HCT116 (cell line): ENCODE measurements around the gene TANC1.

Source experiments
- EGR1 ChIP-seq: IDR thresholded peaks from 2 replicates; pipeline ENCODE4 v1.6.1; 2012; ENCODE audit warnings: low read depth
- EZH2 ChIP-seq: fragments of 200-600 bp; sonication (generic); IDR thresholded peaks from 2 replicates; pipeline ENCODE4 v1.6.1; 2017; ENCODE audit warnings: antibody characterized with exemption, mixed run types
- POLR2A ChIP-seq: IDR thresholded peaks from 2 replicates; pipeline ENCODE4 v1.7.0; 2011; ENCODE audit warnings: borderline replicate concordance; ENCODE audit not compliant: insufficient read depth, insufficient read length; ENCODE audit errors: extremely low read depth
- YY1 ChIP-seq: IDR thresholded peaks from 2 replicates; pipeline ENCODE4 v1.6.1; 2011; ENCODE audit warnings: low read length, low read depth, moderate library complexity, mild to moderate bottlenecking; ENCODE audit not compliant: insufficient replicate concordance; ENCODE audit errors: extremely low read depth

DNA sequence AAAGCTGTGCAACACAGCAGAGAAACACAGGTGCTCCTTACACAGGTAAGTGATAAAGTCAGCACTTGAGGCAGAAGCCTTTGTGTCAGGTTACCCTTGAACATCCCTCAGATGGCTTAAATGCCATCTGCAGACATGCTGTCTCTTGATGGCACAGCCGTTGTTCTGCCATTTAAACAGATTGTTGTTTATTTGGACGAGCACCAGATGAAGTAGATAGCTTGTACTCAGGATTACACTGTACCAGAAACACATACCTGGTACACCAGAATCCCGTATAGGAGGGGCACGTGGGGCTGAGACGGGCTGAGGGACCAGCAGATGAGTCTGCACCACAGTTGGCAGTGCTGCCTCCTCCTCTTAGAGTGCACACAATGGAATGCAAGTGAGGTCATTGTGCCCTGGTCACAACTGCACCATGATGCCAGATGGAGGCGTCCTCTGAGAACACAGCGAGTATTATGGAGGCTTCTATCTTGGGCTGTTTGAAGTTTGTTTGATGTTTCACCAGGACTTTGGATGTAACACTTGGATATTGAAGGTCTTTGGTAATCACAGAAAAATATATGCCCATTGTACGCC, 143.0 kb downstream of the TANC1 start:
- TF ChIP-seq EZH2 = no peak
- no peak for TF ChIP-seq POLR2A
- no peak for TF ChIP-seq YY1
- TF ChIP-seq EGR1 = no peak
